Fibroblast of villous mesenchyme (primary cell): Measurements from ENCODE around the gene KIF5A. TPM values are rescaled to one million over a fixed set of nuclear protein-coding genes. Genes with fewer than 3 reads are reported as not detected.

Source experiments
- DNase-seq: peaks from one replicate; pipeline ENCODE4 v3.0.0-alpha.2; 2010; ENCODE audit warnings: low read depth
- H3K4me3 ChIP-seq: 2 replicates; pipeline ENCODE4 v1.5.1; 2011; ENCODE audit warnings: low read depth, mild to moderate bottlenecking, low read length
- CTCF ChIP-seq: IDR thresholded peaks from 2 replicates; pipeline ENCODE4 v1.5.1; 2012; ENCODE audit warnings: low read depth, mild to moderate bottlenecking, low read length; ENCODE audit not compliant: insufficient read depth
- total RNA-seq: library from RNA; depleted of rRNA; stranded (reverse); fragments of >200 nt; gene quantifications from 2 replicates; pipeline ENCODE4 v1.2.3, GENCODE V29; 2012

The KIF5A gene
- total RNA-seq, 1 donor = 0.86 TPM

- no peak for DNase-seq
- no peak for TF ChIP-seq CTCF
- no peak overlapping the region for H3K4me3 ChIP-seq
Measured at GRCh38 chr12:57612711-57613426, 63.0 kb downstream of the KIF5A start.

GRCh38 chr12:57613427-57614109 is 63.7 kb downstream of the KIF5A start:
- DNase-seq = no peak
- TF ChIP-seq CTCF = no peak
- H3K4me3 ChIP-seq = no peak overlapping the region

DNA sequence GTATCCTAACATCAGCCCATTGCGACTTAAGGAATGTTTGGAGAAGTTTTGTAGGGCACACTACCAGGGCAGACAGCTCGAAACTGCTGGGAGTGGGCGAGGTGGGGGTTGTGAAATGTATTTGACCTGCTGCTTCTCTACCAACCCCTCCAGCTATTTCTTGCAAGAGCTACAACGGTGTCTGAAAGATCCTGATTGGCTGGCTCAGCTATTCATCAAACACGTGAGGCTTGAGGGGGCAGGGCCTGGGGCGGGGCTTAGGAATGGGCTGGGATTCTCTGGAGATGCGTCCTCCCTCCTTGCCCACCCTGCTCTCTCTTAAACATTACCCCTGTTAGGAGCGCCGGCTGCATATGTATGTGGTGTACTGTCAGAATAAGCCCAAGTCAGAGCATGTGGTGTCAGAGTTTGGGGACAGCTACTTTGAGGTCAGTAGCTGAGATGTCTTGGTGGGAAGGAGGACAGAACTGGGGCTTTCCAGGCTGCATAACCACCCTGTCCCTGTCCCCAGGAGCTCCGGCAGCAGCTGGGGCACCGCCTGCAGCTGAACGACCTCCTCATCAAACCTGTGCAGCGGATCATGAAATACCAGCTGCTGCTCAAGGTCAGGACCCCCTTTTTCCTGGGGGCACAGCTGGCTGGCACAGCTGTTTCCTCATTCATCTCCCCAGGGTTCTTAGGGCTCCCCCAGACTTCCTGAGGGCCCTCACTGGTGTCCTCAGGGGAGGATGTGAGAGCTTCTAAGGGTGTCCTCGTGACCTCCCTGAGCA is 64.5 kb downstream of the KIF5A start:
- H3K4me3 ChIP-seq = no peak overlapping the region
- no peak for DNase-seq
- no peak for TF ChIP-seq CTCF

- no peak for TF ChIP-seq CTCF
- no peak overlapping the region for H3K4me3 ChIP-seq
- DNase-seq = no peak
Measured at GRCh38 chr12:57614948-57615500, 65.2 kb downstream of the KIF5A start.

DNA sequence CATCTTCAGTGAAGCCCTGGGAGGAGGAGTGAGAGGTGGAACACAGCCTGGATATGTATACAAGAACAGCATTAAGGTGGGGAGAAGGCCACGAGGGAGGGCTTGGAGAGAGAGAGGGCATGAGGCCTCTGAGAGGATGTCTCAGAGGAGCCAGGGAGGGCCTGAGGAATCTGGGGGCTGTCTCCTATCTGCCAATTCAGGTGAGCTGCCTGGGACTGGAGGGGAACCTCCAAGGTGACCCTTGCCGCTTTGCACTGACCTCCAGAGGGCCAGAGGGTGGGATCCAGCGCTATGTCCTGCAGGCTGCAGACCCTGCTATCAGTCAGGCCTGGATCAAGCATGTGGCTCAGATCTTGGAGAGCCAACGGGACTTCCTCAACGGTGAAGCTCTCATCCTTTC is 65.8 kb downstream of the KIF5A start:
- no peak for TF ChIP-seq CTCF
- no peak for DNase-seq
- H3K4me3 ChIP-seq = no peak overlapping the region

- DNase-seq = no peak
- no peak overlapping the region for H3K4me3 ChIP-seq
- no peak for TF ChIP-seq CTCF
Measured at GRCh38 chr12:57616383-57617101, 66.7 kb downstream of the KIF5A start.
